Endodermal cell (in vitro differentiated cells): Measurements from ENCODE around the gene FER. TPM values are rescaled to one million over a fixed set of nuclear protein-coding genes. Genes with fewer than 3 reads are reported as not detected.
"Not testable (repeated sequence)": the region's sequence is repeated elsewhere in the genome, so short reads cannot be mapped to it uniquely, and the experiment has no call there.

ENCODE experiments used
- DNase-seq: peaks from one replicate; pipeline ENCODE4 v3.0.0-alpha.2; 2017
- H3K27ac ChIP-seq: 2 replicates; pipeline ENCODE4 v1.5.1; 2013; ENCODE audit warnings: mild to moderate bottlenecking, low read depth, low read length, moderate library complexity
- H3K27me3 ChIP-seq: 2 replicates; pipeline ENCODE4 v1.6.1; 2013; ENCODE audit warnings: mild to moderate bottlenecking, low read length, moderate library complexity; ENCODE audit not compliant: insufficient read depth, control insufficient read depth, poor library complexity, severe bottlenecking
- H3K36me3 ChIP-seq: 2 replicates; pipeline ENCODE4 v1.7.0; 2013; ENCODE audit warnings: mild to moderate bottlenecking, low read length, moderate library complexity; ENCODE audit not compliant: control insufficient read depth, insufficient read depth
- H3K4me1 ChIP-seq: one replicate; pipeline ENCODE4 v1.7.0; 2013; ENCODE audit warnings: low read length; ENCODE audit not compliant: control insufficient read depth, insufficient read depth
- H3K4me3 ChIP-seq: 2 replicates; pipeline ENCODE4 v1.5.1; 2013; ENCODE audit warnings: mild to moderate bottlenecking, low read length, moderate library complexity
- H3K9ac ChIP-seq: 2 replicates; pipeline ENCODE4 v1.6.1; 2013; ENCODE audit warnings: mild to moderate bottlenecking, low read length, moderate library complexity; ENCODE audit not compliant: poor library complexity, severe bottlenecking; ENCODE audit errors: extremely low read depth
- H3K9me3 ChIP-seq: 2 replicates; pipeline ENCODE4 v1.6.1; 2013; ENCODE audit warnings: mild to moderate bottlenecking, low read length, moderate library complexity; ENCODE audit not compliant: control insufficient read depth
- H3K27ac Mint-ChIP-seq: 2 replicates; pipeline ENCODE4 v1.8.0; 2020; ENCODE audit warnings: mixed read lengths
- H3K27me3 Mint-ChIP-seq: 2 replicates; pipeline ENCODE4 v1.8.0; 2021; ENCODE audit warnings: mild to moderate bottlenecking, mixed read lengths; ENCODE audit not compliant: insufficient read depth
- H3K36me3 Mint-ChIP-seq: 2 replicates; pipeline ENCODE4 v1.8.0; 2020; ENCODE audit warnings: low read depth, mixed read lengths
- H3K4me1 Mint-ChIP-seq: 2 replicates; pipeline ENCODE4 v1.8.0; 2020; ENCODE audit warnings: mixed read lengths
- H3K4me3 Mint-ChIP-seq: 2 replicates; pipeline ENCODE4 v1.8.0; 2020; ENCODE audit warnings: mild to moderate bottlenecking, moderate library complexity, mixed read lengths
- H3K9me3 Mint-ChIP-seq: 2 replicates; pipeline ENCODE4 v1.8.0; 2020; ENCODE audit warnings: mild to moderate bottlenecking, mixed read lengths
- CTCF ChIP-seq: fragments of 200-600 bp; sonication (generic); conservative IDR thresholded peaks from 2 replicates; pipeline ENCODE4 v1.5.0; 2021; ENCODE audit warnings: antibody characterized with exemption, mild to moderate bottlenecking
- WGBS, 2 experiments: methylation state at CpG; one replicate each; pipeline versions ENCODE4 v1.1.5 to v1.1.7; 2013; ENCODE audit warnings: missing lambda C conversion rate in 2 of 2, mixed read lengths in 1 of 2; ENCODE audit not compliant: insufficient coverage in 1 of 2, insufficient read length in 1 of 2; 5-methylcytosine and 5-hydroxymethylcytosine counted together
- total RNA-seq, 2 donors: library from RNA; stranded (reverse); fragmentation: NEBNext Ultra II Directional in 1 of 2; extraction: Animal tissue kit (Norgen Biotek cat#: 25700) in 1 of 2; gene quantifications; 2 replicates in 1 of 2; 3 replicates in 1 of 2; pipeline ENCODE4 v1.2.1, GENCODE V29; 2021

The FER gene
- total RNA-seq, 2 donors from 2014 or later, result 24.5 to 26.8 TPM

- H3K36me3 ChIP-seq, result no peaks in the 10 kb centered on the region
- H3K4me3 ChIP-seq, result no peak overlapping the region
- no peak for DNase-seq
- H3K27ac Mint-ChIP-seq, result no peak overlapping the region
- no peaks in the 10 kb centered on the region for H3K27me3 ChIP-seq
- no peak overlapping the region for H3K9ac ChIP-seq
- no peaks in the 10 kb centered on the region for H3K9me3 ChIP-seq
- H3K27ac ChIP-seq, result no peak overlapping the region
- no peaks in the 10 kb centered on the region for H3K27me3 Mint-ChIP-seq
- no peaks in the 10 kb centered on the region for H3K4me1 ChIP-seq
- H3K9me3 Mint-ChIP-seq, result no peaks in the 10 kb centered on the region
- no peaks in the 10 kb centered on the region for H3K36me3 Mint-ChIP-seq
- no peaks in the 10 kb centered on the region for H3K4me1 Mint-ChIP-seq
- no peak for TF ChIP-seq CTCF
- WGBS, 2 experiments, result 94 to 97% methylated on average over 3 of the region's 3 CpGs
- H3K4me3 Mint-ChIP-seq, result no peak overlapping the region
These were observed 293.6 kb downstream of the FER start for GRCh38 chr5:109041317-109041716.

- no peak for DNase-seq
- no peaks in the 10 kb centered on the region for H3K9me3 ChIP-seq
- no peaks in the 10 kb centered on the region for H3K36me3 ChIP-seq
- WGBS, 2 experiments, result 100% methylated on average over 2 of the region's 2 CpGs; no CpG with 5 or more reads in 1 of the 2 experiments
- no peaks in the 10 kb centered on the region for H3K4me1 ChIP-seq
- Mint-ChIP-seq H3K36me3 (no peaks in the 10 kb centered on the region), H3K9me3 (no peaks in the 10 kb centered on the region), H3K4me1 (no peaks in the 10 kb centered on the region), H3K27ac (no peak overlapping the region), H3K4me3 (no peak overlapping the region), H3K27me3 (no peaks in the 10 kb centered on the region)
- H3K27me3 ChIP-seq, result no peaks in the 10 kb centered on the region
- no peak for TF ChIP-seq CTCF
- H3K4me3 ChIP-seq, result no peak overlapping the region
- H3K9ac ChIP-seq, result no peak overlapping the region
- no peak overlapping the region for H3K27ac ChIP-seq
These were observed 298.0 kb downstream of the FER start for GRCh38 chr5:109045710-109046109.

GRCh38 chr5:109049565-109049964 is 301.9 kb downstream of the FER start:
- DNase-seq, result no peak
- Mint-ChIP-seq H3K36me3 (peaks cover 7% of the 10 kb centered on the region), H3K4me1 (no peaks in the 10 kb centered on the region), H3K9me3 (no peaks in the 10 kb centered on the region), H3K27ac (no peak overlapping the region), H3K27me3 (no peaks in the 10 kb centered on the region), H3K4me3 (no peak overlapping the region)
- Histone ChIP-seq H3K9ac (no peak overlapping the region), H3K27ac (no peak overlapping the region), H3K9me3 (no peaks in the 10 kb centered on the region), H3K36me3 (no peaks in the 10 kb centered on the region), H3K4me1 (no peaks in the 10 kb centered on the region), H3K4me3 (no peak overlapping the region), H3K27me3 (no peaks in the 10 kb centered on the region)
- TF ChIP-seq CTCF, result no peak
- 78% methylated on average over 1 of the region's 1 CpG; no CpG with 5 or more reads in 1 of the 2 experiments for WGBS, 2 experiments

GRCh38 chr5:109050321-109050720 is 302.6 kb downstream of the FER start:
- H3K9ac ChIP-seq, H3K27me3 ChIP-seq, H3K4me1 ChIP-seq, H3K27ac ChIP-seq, H3K4me3 Mint-ChIP-seq, H3K4me3 ChIP-seq, H3K27me3 Mint-ChIP-seq, H3K36me3 ChIP-seq, H3K9me3 ChIP-seq, H3K36me3 Mint-ChIP-seq, DNase-seq, H3K4me1 Mint-ChIP-seq, H3K9me3 Mint-ChIP-seq: not testable (repeated sequence)
- H3K27ac Mint-ChIP-seq, result peak overlapping the region; percentile 30
- WGBS, 2 experiments, result 100% methylated on average over 1 of the region's 1 CpG; no CpG with 5 or more reads in 1 of the 2 experiments

- H3K27me3 ChIP-seq, H3K9me3 ChIP-seq, H3K4me3 Mint-ChIP-seq, H3K4me1 ChIP-seq, H3K4me1 Mint-ChIP-seq, H3K36me3 ChIP-seq, H3K9me3 Mint-ChIP-seq, H3K27ac Mint-ChIP-seq, H3K4me3 ChIP-seq, DNase-seq, H3K27ac ChIP-seq, H3K27me3 Mint-ChIP-seq, H3K9ac ChIP-seq, H3K36me3 Mint-ChIP-seq: not testable (repeated sequence)
- 92 to 94% methylated on average over 3 to 5 of the region's 5 CpGs for WGBS, 2 experiments
These were observed 304.5 kb downstream of the FER start for GRCh38 chr5:109052216-109052615.
